Trophoblast cell (in vitro differentiated cells and primary cell): ENCODE data around the gene FAM131B.

Experiments
- DNase-seq, 2 donors: peaks; one replicate each; pipeline ENCODE4 v3.0.0-alpha.2; 2016
- H2AFZ ChIP-seq: 2 replicates; pipeline ENCODE4 v1.6.1; 2013; ENCODE audit warnings: low read length, moderate library complexity, mild to moderate bottlenecking; ENCODE audit not compliant: insufficient read depth, poor library complexity
- H2AK5ac ChIP-seq: 2 replicates; pipeline ENCODE4 v1.6.1; 2013; ENCODE audit warnings: mild to moderate bottlenecking, low read length
- H2BK120ac ChIP-seq: 2 replicates; pipeline ENCODE4 v1.6.1; 2013; ENCODE audit warnings: low read length, mild to moderate bottlenecking, moderate library complexity; ENCODE audit not compliant: insufficient read depth, poor library complexity
- H2BK12ac ChIP-seq: 2 replicates; pipeline ENCODE4 v1.6.1; 2013; ENCODE audit warnings: mild to moderate bottlenecking, low read length, moderate library complexity
- H2BK5ac ChIP-seq: 2 replicates; pipeline ENCODE4 v1.6.1; 2013; ENCODE audit warnings: low read length, low read depth, moderate library complexity, mild to moderate bottlenecking; ENCODE audit not compliant: poor library complexity
- H3K14ac ChIP-seq: 2 replicates; pipeline ENCODE4 v1.6.1; 2013; ENCODE audit warnings: mild to moderate bottlenecking, low read length
- H3K18ac ChIP-seq: 2 replicates; pipeline ENCODE4 v1.6.1; 2013; ENCODE audit warnings: mild to moderate bottlenecking, low read length
- H3K23ac ChIP-seq: 2 replicates; pipeline ENCODE4 v1.6.1; 2013; ENCODE audit warnings: low read length
- H3K27ac ChIP-seq: 2 replicates; pipeline ENCODE4 v1.5.1; 2013; ENCODE audit warnings: low read depth, mild to moderate bottlenecking, inconsistent platforms, low read length, moderate library complexity
- H3K27me3 ChIP-seq: 2 replicates; pipeline ENCODE4 v1.6.1; 2013; ENCODE audit warnings: inconsistent platforms, mild to moderate bottlenecking, low read length, moderate library complexity; ENCODE audit not compliant: insufficient read depth
- H3K36me3 ChIP-seq, 2 experiments: 1 replicate in 1 of 2; 2 replicates in 1 of 2; pipeline ENCODE4 v1.6.1; 2013; ENCODE audit warnings: low read length in 2 of 2, mild to moderate bottlenecking in 2 of 2, moderate library complexity in 1 of 2; ENCODE audit not compliant: insufficient read depth in 2 of 2, control insufficient read depth in 1 of 2
- H3K4ac ChIP-seq: 2 replicates; pipeline ENCODE4 v1.6.1; 2013; ENCODE audit warnings: low read depth, mild to moderate bottlenecking, low read length, moderate library complexity
- H3K4me1 ChIP-seq, 2 experiments: 1 replicate in 1 of 2; 2 replicates in 1 of 2; pipeline ENCODE4 v1.6.1; 2013; ENCODE audit warnings: low read length in 2 of 2, mild to moderate bottlenecking in 2 of 2, moderate library complexity in 1 of 2; ENCODE audit not compliant: insufficient read depth in 2 of 2, control insufficient read depth in 1 of 2
- H3K4me2 ChIP-seq: 2 replicates; pipeline ENCODE4 v1.6.1; 2013; ENCODE audit warnings: inconsistent platforms, mild to moderate bottlenecking, low read length, moderate library complexity
- H3K4me3 ChIP-seq: 2 replicates; pipeline ENCODE4 v1.5.1; 2013; ENCODE audit warnings: mild to moderate bottlenecking, low read depth, low read length, inconsistent platforms
- H3K79me1 ChIP-seq: one replicate; pipeline ENCODE4 v1.6.1; 2013; ENCODE audit warnings: low read length
- H3K79me2 ChIP-seq: 2 replicates; pipeline ENCODE4 v1.6.1; 2013; ENCODE audit warnings: low read length, mild to moderate bottlenecking; ENCODE audit not compliant: control insufficient read depth, insufficient read depth, poor library complexity
- H3K9ac ChIP-seq: 2 replicates; pipeline ENCODE4 v1.6.1; 2013; ENCODE audit warnings: mild to moderate bottlenecking, low read length
- H3K9me3 ChIP-seq: 2 replicates; pipeline ENCODE4 v1.6.1; 2013; ENCODE audit warnings: low read depth, mild to moderate bottlenecking, control low read depth, inconsistent platforms, low read length; ENCODE audit not compliant: insufficient read depth
- H4K12ac ChIP-seq: 2 replicates; pipeline ENCODE4 v1.6.1; 2013; ENCODE audit warnings: low read depth, mild to moderate bottlenecking, low read length, moderate library complexity
- H4K8ac ChIP-seq: 2 replicates; pipeline ENCODE4 v1.6.1; 2013; ENCODE audit warnings: low read depth, mild to moderate bottlenecking, low read length, moderate library complexity
- H4K91ac ChIP-seq: one replicate; pipeline ENCODE4 v1.6.1; 2013; ENCODE audit warnings: low read depth, mild to moderate bottlenecking, low read length, moderate library complexity
- WGBS: extraction: QIAGEN DNeasy Blood & Tissue Kit; methylation state at CpG from one replicate; pipeline ENCODE4 v1.1.7; 2013; ENCODE audit warnings: missing lambda C conversion rate; ENCODE audit not compliant: insufficient read length, insufficient coverage; ENCODE audit errors: extremely low coverage; 5-methylcytosine and 5-hydroxymethylcytosine counted together

Gene FAM131B

GRCh38 chr7:143408686-143409561 lies 46.4 kb upstream of the FAM131B start, which contains the start of gene EPHA1:
TSS of gene EPHA1 (minus strand) at chr7:143408856. CDS start at chr7:143408805, 51 bp downstream.
- Histone ChIP-seq H4K8ac (peak within 1 kb of the TSS; percentile 5), H2BK12ac (peak within 1 kb of the TSS; percentile 79), H3K27me3 (no peaks in the 10 kb centered on the region), H2AK5ac (peak within 1 kb of the TSS; percentile 49), H3K4me2 (peak within 1 kb of the TSS; percentile 74), H2BK5ac (peak within 1 kb of the TSS; percentile 71), H4K12ac (peak within 1 kb of the TSS; percentile 63), H3K9ac (peak within 1 kb of the TSS; percentile 36), H3K4ac (peak within 1 kb of the TSS; percentile 90), H3K79me2 (peaks cover 8% of the 10 kb centered on the region), H3K9me3 (no peaks in the 10 kb centered on the region), H3K79me1 (peaks cover 14% of the 10 kb centered on the region), H3K23ac (no peak within 1 kb of the TSS), H3K18ac (peak within 1 kb of the TSS; percentile 64), H3K4me3 (peak within 1 kb of the TSS; percentile 75), H4K91ac (peak within 1 kb of the TSS; percentile 22), H2AFZ (peak within 1 kb of the TSS; percentile 24), H3K14ac (peak within 1 kb of the TSS; percentile 32), H3K4me1 (peaks cover 26 to 37% of the 10 kb centered on the region in 2 experiments), H3K27ac (peak within 1 kb of the TSS; percentile 12), H3K36me3 (peaks cover 4 to 6% of the 10 kb centered on the region in 2 experiments), H2BK120ac (peak within 1 kb of the TSS; percentile 74)
- WGBS = no CpG with 5 or more reads among the region's 39 CpGs
- DNase-seq = peak; percentile 63 to 91

DNA sequence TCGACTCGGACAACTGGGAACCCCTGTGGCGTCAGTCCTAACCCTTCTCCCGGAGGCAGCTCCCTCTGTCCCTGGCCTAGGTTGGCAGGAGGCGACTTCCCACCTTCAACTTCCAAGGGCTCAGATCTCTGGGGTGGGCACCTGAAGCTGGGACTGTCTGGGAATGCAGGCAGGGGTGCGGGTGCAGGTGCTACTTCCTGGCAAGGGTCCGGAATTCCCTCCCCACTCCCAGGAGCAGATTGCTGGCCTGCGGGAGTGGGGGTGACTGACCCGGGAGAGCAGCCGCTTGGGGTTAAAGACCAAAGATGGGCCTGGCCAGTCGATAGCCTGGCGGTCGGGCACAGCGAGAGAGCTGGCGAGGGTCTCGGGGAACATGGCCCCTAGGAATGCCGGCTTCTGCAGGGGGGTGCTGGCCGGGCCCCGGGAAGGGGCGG lies 45.8 kb upstream of the FAM131B start:
- peaks cover 26 to 37% of the 10 kb centered on the region in 2 experiments for H3K4me1 ChIP-seq
- no peak overlapping the region for H2BK12ac ChIP-seq
- no peak for DNase-seq
- peak overlapping the region; percentile 15 for H2BK120ac ChIP-seq
- peak overlapping the region; percentile 24 for H2AFZ ChIP-seq
- peak overlapping the region; percentile 32 for H3K14ac ChIP-seq
- peaks cover 4 to 6% of the 10 kb centered on the region in 2 experiments for H3K36me3 ChIP-seq
- peak overlapping the region; percentile 74 for H3K4me2 ChIP-seq
- no peaks in the 10 kb centered on the region for H3K27me3 ChIP-seq
- no peaks in the 10 kb centered on the region for H3K9me3 ChIP-seq
- H4K91ac ChIP-seq = peak overlapping the region; percentile 17
- peak overlapping the region; percentile 75 for H3K4me3 ChIP-seq
- H3K4ac ChIP-seq = peak overlapping the region; percentile 90
- peaks cover 8% of the 10 kb centered on the region for H3K79me2 ChIP-seq
- H3K23ac ChIP-seq = no peak overlapping the region
- H2AK5ac ChIP-seq = peak overlapping the region; percentile 49
- peak overlapping the region; percentile 12 for H3K27ac ChIP-seq
- no CpG with 5 or more reads among the region's 20 CpGs for WGBS
- peak overlapping the region; percentile 5 for H4K8ac ChIP-seq
- H3K79me1 ChIP-seq = peaks cover 14% of the 10 kb centered on the region
- H3K9ac ChIP-seq = peak overlapping the region; percentile 36
- peak overlapping the region; percentile 63 for H4K12ac ChIP-seq
- H3K18ac ChIP-seq = peak overlapping the region; percentile 64
- H2BK5ac ChIP-seq = peak overlapping the region; percentile 71

GRCh38 chr7:143407287-143408251 lies 45.1 kb upstream of the FAM131B start:
- H2BK120ac ChIP-seq = peak overlapping the region; percentile 15
- peak overlapping the region; percentile 17 for H4K91ac ChIP-seq
- H3K23ac ChIP-seq = no peak overlapping the region
- peak overlapping the region; percentile 64 for H3K18ac ChIP-seq
- peak overlapping the region; percentile 36 for H3K9ac ChIP-seq
- peak overlapping the region; percentile 49 for H2AK5ac ChIP-seq
- H2BK5ac ChIP-seq = peak overlapping the region; percentile 71
- peak overlapping the region; percentile 12 for H3K27ac ChIP-seq
- H4K8ac ChIP-seq = peak overlapping the region; percentile 5
- no peak for DNase-seq
- H3K4me1 ChIP-seq = peaks cover 26 to 37% of the 10 kb centered on the region in 2 experiments
- H3K27me3 ChIP-seq = no peaks in the 10 kb centered on the region
- peak overlapping the region; percentile 63 for H4K12ac ChIP-seq
- peak overlapping the region; percentile 90 for H3K4ac ChIP-seq
- WGBS = no CpG with 5 or more reads among the region's 13 CpGs
- H3K9me3 ChIP-seq = no peaks in the 10 kb centered on the region
- peaks cover 8% of the 10 kb centered on the region for H3K79me2 ChIP-seq
- H3K4me2 ChIP-seq = peak overlapping the region; percentile 74
- peak overlapping the region; percentile 75 for H3K4me3 ChIP-seq
- peak overlapping the region; percentile 24 for H2AFZ ChIP-seq
- H3K36me3 ChIP-seq = peaks cover 4 to 6% of the 10 kb centered on the region in 2 experiments
- H3K14ac ChIP-seq = peak overlapping the region; percentile 32
- peak overlapping the region; percentile 3 for H2BK12ac ChIP-seq
- H3K79me1 ChIP-seq = peaks cover 14% of the 10 kb centered on the region

GRCh38 chr7:143406002-143406357 lies 43.5 kb upstream of the FAM131B start:
- Histone ChIP-seq H2BK12ac (no peak overlapping the region), H2AK5ac (no peak overlapping the region), H3K27ac (no peak overlapping the region), H3K23ac (no peak overlapping the region), H2BK120ac (no peak overlapping the region), H3K79me2 (peaks cover 8% of the 10 kb centered on the region), H3K79me1 (peaks cover 14% of the 10 kb centered on the region), H3K36me3 (peaks cover 10 to 12% of the 10 kb centered on the region in 2 experiments), H4K91ac (no peak overlapping the region), H3K4me3 (no peak overlapping the region), H3K18ac (no peak overlapping the region), H4K12ac (no peak overlapping the region), H3K4me2 (no peak overlapping the region), H3K14ac (no peak overlapping the region), H4K8ac (no peak overlapping the region), H3K9me3 (no peaks in the 10 kb centered on the region), H2BK5ac (no peak overlapping the region), H3K9ac (no peak overlapping the region), H3K4ac (no peak overlapping the region), H3K27me3 (no peaks in the 10 kb centered on the region), H2AFZ (no peak overlapping the region), H3K4me1 (peaks cover 26 to 34% of the 10 kb centered on the region in 2 experiments)
- no peak for DNase-seq
- WGBS = no CpG with 5 or more reads among the region's 3 CpGs
